Stomach (tissue), 4 donors: Measurements from ENCODE around the gene RALBP1.

Experiments
- EP300 ChIP-seq: sonication (generic); formaldehyde crosslinking; IDR thresholded peaks from one replicate; pipeline ENCODE4 v1.6.1; 2017; ENCODE audit warnings: antibody characterized with exemption
- POLR2A ChIP-seq, 4 donors: fragments of 450-650 bp; IDR thresholded peaks; one replicate each; pipeline ENCODE4 v1.6.1; 2016; ENCODE audit warnings: antibody characterized with exemption in 4 of 4, control low read depth in 2 of 4, mild to moderate bottlenecking in 1 of 4, moderate library complexity in 1 of 4
- POLR2AphosphoS5 ChIP-seq, 3 donors: sonication (generic); formaldehyde crosslinking; IDR thresholded peaks; one replicate each; pipeline ENCODE4 v1.6.1; 2016; ENCODE audit warnings: antibody characterized with exemption in 3 of 3
- TF ChIP-seq, protein P1 (sequence below), 7 experiments: fragments of 450-650 bp in 4 of 7; fragments of 200-600 bp in 3 of 7; sonication (generic) in 3 of 7; IDR thresholded peaks; one replicate each; pipeline ENCODE4 v1.5.1; 2016 to 2019; ENCODE audit warnings: antibody characterized with exemption in 7 of 7, control low read depth in 2 of 7, mild to moderate bottlenecking in 1 of 7

DNA sequence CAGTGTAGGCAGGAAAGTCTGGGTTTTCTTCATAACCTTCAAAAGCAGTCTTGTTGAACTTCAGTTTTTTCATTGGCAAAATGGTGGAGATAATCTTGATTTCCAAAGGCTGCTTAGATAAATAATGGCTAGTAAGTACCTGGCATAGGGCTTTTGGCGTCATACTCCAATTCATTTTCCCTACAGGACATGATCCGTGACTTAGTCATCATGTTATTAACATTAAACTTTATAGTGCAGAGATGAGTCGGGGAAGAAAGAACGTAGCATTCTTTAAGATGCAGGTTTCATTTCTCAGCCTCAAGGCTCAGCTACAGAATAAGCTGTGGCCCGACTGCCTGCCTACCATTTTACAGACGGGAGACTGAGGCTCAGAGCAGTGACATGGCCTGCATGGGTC lies 64.0 kb downstream of the RALBP1 start:
- TF ChIP-seq, protein P1, sequence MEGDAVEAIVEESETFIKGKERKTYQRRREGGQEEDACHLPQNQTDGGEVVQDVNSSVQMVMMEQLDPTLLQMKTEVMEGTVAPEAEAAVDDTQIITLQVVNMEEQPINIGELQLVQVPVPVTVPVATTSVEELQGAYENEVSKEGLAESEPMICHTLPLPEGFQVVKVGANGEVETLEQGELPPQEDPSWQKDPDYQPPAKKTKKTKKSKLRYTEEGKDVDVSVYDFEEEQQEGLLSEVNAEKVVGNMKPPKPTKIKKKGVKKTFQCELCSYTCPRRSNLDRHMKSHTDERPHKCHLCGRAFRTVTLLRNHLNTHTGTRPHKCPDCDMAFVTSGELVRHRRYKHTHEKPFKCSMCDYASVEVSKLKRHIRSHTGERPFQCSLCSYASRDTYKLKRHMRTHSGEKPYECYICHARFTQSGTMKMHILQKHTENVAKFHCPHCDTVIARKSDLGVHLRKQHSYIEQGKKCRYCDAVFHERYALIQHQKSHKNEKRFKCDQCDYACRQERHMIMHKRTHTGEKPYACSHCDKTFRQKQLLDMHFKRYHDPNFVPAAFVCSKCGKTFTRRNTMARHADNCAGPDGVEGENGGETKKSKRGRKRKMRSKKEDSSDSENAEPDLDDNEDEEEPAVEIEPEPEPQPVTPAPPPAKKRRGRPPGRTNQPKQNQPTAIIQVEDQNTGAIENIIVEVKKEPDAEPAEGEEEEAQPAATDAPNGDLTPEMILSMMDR (IDR thresholded peaks at IDR 0.05), result no peak
- TF ChIP-seq POLR2A (IDR thresholded peaks at IDR 0.05) (no peak), POLR2AphosphoS5 (IDR thresholded peaks at IDR 0.05) (no peak), EP300 (no peak)
